ENCODE results near the gene DDX31. TPM values are rescaled to one million over a fixed set of nuclear protein-coding genes. Genes with fewer than 3 reads are reported as not detected.
A peak's percentile ranks its signal among the peaks of the same experiment; 100 is the strongest.
"Not testable (repeated sequence)": the region's sequence is repeated elsewhere in the genome, so short reads cannot be mapped to it uniquely, and the experiment has no call there.

The DDX31 gene
- total RNA-seq = 4.4 TPM
- long read RNA-seq, full-length matches to known transcripts = 5 of 10 reads
- long read RNA-seq, partial matches to known transcripts = 1 of 10 reads
- long read RNA-seq, other reads (novel, unspliced or antisense) = 4 of 10 reads

GRCh38 chr9:132669698-132670456 lies at the start of gene DDX31:
Gene DDX31 (minus strand): TSS chr9:132669983. CDS start chr9:132669934, 49 bp downstream.
- no peak for TF ChIP-seq CTCF (IDR thresholded peaks at IDR 0.05; ENCODE audit: borderline replicate concordance)
- DNase-seq = peak; percentile 85
- Histone ChIP-seq H3K4me1 (peaks cover 61% of the 10 kb centered on the region), H3K9me3 (replicated peaks) (no peaks in the 10 kb centered on the region), H3K27ac (replicated peaks) (peak within 1 kb of the TSS; percentile 99), H3K36me3 (no peaks in the 10 kb centered on the region), H3K27me3 (ENCODE audit: low read depth) (no peaks in the 10 kb centered on the region), H3K4me3 (peak within 1 kb of the TSS; percentile 95)
- intact Hi-C loops (cut with micrococcal nuclease) = no loop called here

GRCh38 chr9:132718381-132718928 lies 48.7 kb upstream of the DDX31 start:
- H3K4me3 ChIP-seq; intact Hi-C loops (cut with micrococcal nuclease); H3K4me1 ChIP-seq; H3K36me3 ChIP-seq; H3K27ac ChIP-seq (replicated peaks); H3K9me3 ChIP-seq (replicated peaks); DNase-seq: not testable (repeated sequence)
- peaks cover 55% of the 10 kb centered on the region for H3K27me3 ChIP-seq (ENCODE audit: low read depth)

- Histone ChIP-seq H3K4me3 (no peak overlapping the region), H3K27me3 (ENCODE audit: low read depth) (peaks cover 51% of the 10 kb centered on the region), H3K36me3 (no peaks in the 10 kb centered on the region), H3K27ac (replicated peaks) (no peak overlapping the region), H3K9me3 (replicated peaks) (no peaks in the 10 kb centered on the region), H3K4me1 (no peaks in the 10 kb centered on the region)
- intact Hi-C loops (cut with micrococcal nuclease) = no loop called here
- no peak for TF ChIP-seq CTCF (IDR thresholded peaks at IDR 0.05; ENCODE audit: borderline replicate concordance)
- no peak for DNase-seq
These were observed 47.7 kb upstream of the DDX31 start for GRCh38 chr9:132717326-132717945.

- Histone ChIP-seq H3K27me3 (ENCODE audit: low read depth) (peaks cover 48% of the 10 kb centered on the region), H3K36me3 (no peaks in the 10 kb centered on the region), H3K4me1 (no peaks in the 10 kb centered on the region), H3K27ac (replicated peaks) (no peak overlapping the region), H3K4me3 (no peak overlapping the region), H3K9me3 (replicated peaks) (no peaks in the 10 kb centered on the region)
- no peak for TF ChIP-seq CTCF (IDR thresholded peaks at IDR 0.05; ENCODE audit: borderline replicate concordance)
- no peak for DNase-seq
- intact Hi-C loops (cut with micrococcal nuclease) = no loop called here
These were observed 46.2 kb upstream of the DDX31 start for GRCh38 chr9:132716007-132716406.

GRCh38 chr9:132712753-132713152 lies 43.0 kb upstream of the DDX31 start:
- DNase-seq = no peak
- H3K4me1 ChIP-seq = no peaks in the 10 kb centered on the region
- H3K9me3 ChIP-seq (replicated peaks) = no peaks in the 10 kb centered on the region
- peaks cover 30% of the 10 kb centered on the region for H3K27me3 ChIP-seq (ENCODE audit: low read depth)
- H3K27ac ChIP-seq (replicated peaks) = no peak overlapping the region
- no peaks in the 10 kb centered on the region for H3K36me3 ChIP-seq
- H3K4me3 ChIP-seq = no peak overlapping the region
- intact Hi-C loops (cut with micrococcal nuclease) = no loop called here
- TF ChIP-seq CTCF (IDR thresholded peaks at IDR 0.05; ENCODE audit: borderline replicate concordance) = no peak

Data from left ventricle myocardium inferior (tissue), 1 donor.